ENCODE measurements around the gene REV1.

DNA sequence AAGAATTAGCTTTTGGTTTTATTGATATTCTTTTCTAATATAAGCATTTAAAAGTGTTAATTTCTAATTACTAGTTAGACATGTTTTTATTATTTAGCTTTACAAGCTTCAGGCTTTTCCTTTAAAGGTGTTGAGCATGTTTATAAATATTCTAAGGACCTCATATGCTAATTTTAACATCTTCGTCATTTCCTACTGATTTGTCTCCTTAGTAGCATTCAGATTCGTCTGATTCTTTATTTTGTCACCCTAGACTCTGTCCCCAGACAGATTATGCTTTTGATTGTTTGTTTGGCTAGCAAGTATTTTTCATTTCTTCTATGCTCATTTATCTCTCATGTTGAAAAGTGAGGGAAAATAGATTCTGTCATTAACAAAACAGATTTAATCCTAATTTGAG lies 100.9 kb downstream of the REV1 start:
- TF ChIP-seq, protein P1, sequence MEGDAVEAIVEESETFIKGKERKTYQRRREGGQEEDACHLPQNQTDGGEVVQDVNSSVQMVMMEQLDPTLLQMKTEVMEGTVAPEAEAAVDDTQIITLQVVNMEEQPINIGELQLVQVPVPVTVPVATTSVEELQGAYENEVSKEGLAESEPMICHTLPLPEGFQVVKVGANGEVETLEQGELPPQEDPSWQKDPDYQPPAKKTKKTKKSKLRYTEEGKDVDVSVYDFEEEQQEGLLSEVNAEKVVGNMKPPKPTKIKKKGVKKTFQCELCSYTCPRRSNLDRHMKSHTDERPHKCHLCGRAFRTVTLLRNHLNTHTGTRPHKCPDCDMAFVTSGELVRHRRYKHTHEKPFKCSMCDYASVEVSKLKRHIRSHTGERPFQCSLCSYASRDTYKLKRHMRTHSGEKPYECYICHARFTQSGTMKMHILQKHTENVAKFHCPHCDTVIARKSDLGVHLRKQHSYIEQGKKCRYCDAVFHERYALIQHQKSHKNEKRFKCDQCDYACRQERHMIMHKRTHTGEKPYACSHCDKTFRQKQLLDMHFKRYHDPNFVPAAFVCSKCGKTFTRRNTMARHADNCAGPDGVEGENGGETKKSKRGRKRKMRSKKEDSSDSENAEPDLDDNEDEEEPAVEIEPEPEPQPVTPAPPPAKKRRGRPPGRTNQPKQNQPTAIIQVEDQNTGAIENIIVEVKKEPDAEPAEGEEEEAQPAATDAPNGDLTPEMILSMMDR (IDR thresholded peaks at IDR 0.05): no peak
- TF ChIP-seq POLR2A (IDR thresholded peaks at IDR 0.05): no peak
